Stimulated activated CD4-positive, alpha-beta T cell treated with anti-CD3 and anti-CD28 coated beads, Interleukin-4, amount 100 ng/mL, for 24 hours (primary cell): Measurements from ENCODE around the gene GPLD1.
"Not testable (repeated sequence)": the region's sequence is repeated elsewhere in the genome, so short reads cannot be mapped to it uniquely, and the experiment has no call there.

Experiments used
- DNase-seq: peaks from one replicate; pipeline ENCODE4 v3.0.0-alpha.2; 2020

The GPLD1 gene, protein sequence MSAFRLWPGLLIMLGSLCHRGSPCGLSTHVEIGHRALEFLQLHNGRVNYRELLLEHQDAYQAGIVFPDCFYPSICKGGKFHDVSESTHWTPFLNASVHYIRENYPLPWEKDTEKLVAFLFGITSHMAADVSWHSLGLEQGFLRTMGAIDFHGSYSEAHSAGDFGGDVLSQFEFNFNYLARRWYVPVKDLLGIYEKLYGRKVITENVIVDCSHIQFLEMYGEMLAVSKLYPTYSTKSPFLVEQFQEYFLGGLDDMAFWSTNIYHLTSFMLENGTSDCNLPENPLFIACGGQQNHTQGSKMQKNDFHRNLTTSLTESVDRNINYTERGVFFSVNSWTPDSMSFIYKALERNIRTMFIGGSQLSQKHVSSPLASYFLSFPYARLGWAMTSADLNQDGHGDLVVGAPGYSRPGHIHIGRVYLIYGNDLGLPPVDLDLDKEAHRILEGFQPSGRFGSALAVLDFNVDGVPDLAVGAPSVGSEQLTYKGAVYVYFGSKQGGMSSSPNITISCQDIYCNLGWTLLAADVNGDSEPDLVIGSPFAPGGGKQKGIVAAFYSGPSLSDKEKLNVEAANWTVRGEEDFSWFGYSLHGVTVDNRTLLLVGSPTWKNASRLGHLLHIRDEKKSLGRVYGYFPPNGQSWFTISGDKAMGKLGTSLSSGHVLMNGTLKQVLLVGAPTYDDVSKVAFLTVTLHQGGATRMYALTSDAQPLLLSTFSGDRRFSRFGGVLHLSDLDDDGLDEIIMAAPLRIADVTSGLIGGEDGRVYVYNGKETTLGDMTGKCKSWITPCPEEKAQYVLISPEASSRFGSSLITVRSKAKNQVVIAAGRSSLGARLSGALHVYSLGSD

DNA sequence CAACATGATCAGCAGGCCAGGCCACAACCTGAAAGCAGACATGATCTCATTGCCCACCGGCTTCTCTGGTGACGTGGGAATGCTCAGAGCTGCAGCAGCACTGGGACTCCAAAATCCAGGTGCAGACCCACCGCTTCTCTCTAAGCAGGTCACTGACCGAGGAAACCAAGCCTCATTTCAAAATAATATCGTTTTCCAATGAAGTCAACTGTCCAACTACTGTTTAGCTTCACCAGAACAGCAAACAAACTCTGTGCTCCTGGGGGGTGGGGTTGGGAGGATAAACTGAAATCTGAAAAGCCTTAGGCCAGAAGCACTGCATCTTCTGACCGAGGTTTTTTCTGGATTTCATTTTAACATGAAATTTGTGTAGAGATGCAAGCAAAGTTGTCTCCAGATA is at the start of gene GPLD1:
Gene GPLD1 (minus strand): TSS at position 109 of the 400 bp plus-strand sequence. CDS start 67 bp downstream, at position 42.
- DNase-seq = no peak

DNA sequence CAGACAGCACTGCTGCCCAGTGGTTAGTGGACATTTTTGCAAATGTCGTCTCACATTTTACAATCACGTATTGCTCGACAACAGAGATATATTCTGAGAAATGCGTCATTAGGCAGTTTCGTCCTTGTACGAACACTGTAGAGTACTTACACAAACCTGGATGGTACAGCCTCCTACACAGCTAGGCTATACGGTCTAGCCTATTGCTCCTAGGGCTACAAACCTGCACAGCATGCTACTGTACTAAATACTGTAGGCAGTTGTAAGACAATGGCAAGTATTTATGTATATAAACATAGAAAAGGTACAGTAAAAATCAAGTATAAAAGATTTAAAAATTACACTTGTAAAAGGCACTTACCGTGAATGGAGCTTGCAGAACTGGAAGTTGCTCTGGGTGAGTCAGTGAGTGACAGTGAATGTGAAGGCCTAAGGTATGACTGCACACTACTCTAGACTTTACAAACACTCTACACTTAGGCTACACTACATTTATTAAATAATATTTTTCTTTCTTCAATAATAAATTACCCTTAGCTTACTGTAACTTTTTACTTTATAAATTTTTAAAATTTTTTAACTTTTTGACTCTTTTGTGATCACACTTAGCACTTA is 48.5 kb upstream of the GPLD1 start:
- no peak for DNase-seq

DNA sequence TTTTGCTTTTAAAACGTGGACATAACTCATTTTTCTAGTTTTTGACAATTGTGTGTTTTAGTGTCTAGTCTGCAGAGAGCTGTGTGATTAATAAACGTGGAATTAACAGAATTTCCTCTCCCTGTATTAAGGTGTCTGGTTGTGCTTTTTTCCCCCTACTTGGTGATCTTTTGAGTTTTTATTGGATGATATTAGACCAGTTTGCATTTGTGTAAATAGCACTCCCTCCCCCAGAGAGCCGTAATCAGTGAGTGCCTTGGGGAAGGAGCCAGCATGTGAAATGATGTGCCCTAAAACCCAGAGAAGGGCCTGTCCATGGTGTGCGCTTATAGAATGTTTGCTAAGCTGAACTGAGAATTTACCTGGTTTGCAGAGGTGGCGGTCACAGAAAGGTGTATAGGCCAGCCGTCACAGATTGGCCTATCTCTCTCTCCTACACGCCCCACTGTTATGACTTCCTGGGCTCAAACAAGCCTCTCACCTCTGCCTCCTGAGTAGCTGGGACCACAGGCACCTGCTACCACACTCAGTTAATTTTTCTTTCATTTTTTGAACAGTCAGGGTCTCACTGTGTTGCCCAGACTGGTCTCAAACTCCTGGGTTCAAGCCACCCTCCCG is 47.8 kb upstream of the GPLD1 start:
- DNase-seq = no peak

DNA sequence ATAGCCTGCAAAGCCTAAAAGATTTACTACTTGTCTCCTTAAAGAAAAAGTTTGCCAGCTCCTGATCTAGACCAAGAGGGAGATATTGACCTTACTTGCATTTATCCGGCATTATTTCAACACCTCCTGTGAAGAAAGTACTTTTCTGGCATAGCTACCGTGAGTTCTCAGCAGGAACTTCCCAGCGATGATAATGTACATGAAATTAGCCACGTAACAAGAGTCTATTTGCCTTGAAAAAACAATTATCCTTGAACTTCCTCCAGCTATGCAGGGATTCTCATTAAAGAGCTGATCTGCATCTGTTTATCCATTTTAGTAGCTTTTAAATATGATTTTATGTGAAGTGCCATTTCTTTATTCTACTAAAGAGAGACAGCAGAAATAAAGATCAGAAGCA is 47.1 kb upstream of the GPLD1 start:
- no peak for DNase-seq

DNA sequence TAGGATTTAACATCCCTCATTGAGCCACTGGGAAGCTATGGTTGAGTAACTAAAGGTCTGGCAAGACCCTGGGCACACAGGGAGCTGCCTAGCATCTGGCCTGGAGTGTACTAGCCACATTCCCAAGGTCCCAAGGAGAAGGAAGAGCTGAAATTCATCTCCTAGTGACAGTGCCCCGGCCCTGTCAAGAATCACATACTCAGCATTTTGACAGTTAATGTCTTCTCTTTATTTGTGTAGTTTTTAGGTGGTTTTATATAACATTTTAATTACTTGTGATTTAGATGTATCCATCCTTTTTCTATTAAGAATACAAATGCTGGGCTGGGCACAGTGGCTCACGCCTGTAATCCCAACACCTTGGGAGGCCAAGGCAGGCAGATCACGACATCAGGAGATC is 45.8 kb upstream of the GPLD1 start:
- DNase-seq = no peak

DNA sequence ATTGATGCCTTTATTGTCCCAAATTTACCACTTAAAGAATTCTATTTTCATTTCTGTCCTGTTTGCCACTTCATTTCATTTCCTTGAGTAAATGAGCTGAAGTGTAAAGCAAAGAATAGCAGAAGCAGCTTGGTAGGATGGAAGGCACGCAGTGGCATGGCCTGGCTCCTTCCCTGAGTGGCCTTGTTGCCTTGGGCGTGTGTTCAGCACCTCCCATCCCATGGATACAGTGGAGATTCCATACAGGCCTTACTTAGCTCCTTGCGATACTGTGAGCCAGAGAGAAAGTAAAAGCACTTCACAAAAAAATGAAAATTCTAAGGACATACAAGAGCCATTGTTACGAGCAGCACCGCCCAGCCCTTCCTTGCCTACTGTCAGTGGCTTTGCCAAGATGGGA is 45.0 kb upstream of the GPLD1 start:
- DNase-seq = no peak

DNA sequence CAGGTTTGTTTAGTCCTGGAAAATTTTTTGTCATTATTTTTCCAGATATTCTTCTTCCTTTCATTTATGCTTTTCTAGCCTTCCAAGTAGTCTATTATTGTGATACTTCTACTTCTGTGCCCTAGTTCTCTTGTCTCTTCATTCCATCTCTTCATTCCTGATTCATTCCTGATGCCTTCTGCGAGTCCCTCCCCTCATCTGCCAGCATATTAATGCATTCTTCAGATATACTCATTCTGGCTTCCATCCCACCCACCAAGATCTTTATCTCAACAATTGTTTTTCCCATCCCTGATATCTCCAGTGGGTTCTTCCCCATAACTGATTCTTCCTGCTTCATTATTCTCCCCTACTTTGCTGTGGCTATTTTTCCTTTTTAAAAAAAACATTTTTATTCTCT is 40.6 kb upstream of the GPLD1 start:
- no peak for DNase-seq

DNA sequence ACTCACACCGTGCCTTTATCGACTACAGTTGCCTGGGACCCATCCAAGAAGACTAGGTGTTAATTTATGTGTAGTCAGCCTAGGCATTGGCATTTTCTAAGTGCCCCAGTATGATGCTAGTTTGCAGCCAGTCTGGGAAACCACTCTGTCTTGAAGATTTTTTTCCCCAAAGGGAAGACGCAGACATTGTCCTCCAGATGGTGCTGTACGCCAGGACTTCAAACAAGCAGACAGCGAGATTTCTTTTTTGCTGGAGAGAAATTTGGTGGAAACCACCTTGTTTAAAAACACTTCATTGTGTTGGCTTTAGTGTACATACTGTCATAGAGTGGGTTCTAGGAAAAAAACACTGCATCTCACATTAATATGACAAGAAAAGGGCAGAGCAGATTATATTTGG is 35.4 kb upstream of the GPLD1 start:
- no peak for DNase-seq

DNA sequence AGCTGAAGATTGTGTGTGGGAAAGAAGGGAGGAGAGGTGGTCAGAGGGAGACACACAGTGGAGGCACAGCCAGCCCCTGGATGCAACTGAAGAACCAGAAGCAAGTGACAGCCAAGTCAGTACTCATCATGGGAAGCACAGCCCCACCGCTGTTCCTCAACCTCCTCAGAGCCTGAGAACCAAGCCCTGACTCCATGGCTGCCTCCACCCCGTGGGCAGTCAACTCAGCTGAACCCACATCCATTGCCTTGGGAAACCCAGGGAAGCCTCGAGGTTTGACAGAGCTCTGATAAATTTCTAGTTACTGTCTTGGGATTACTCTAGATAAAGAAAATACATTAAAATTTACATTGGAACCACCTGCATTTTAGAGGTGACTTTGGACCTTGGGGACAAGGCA is 35.0 kb upstream of the GPLD1 start:
- DNase-seq = no peak

DNA sequence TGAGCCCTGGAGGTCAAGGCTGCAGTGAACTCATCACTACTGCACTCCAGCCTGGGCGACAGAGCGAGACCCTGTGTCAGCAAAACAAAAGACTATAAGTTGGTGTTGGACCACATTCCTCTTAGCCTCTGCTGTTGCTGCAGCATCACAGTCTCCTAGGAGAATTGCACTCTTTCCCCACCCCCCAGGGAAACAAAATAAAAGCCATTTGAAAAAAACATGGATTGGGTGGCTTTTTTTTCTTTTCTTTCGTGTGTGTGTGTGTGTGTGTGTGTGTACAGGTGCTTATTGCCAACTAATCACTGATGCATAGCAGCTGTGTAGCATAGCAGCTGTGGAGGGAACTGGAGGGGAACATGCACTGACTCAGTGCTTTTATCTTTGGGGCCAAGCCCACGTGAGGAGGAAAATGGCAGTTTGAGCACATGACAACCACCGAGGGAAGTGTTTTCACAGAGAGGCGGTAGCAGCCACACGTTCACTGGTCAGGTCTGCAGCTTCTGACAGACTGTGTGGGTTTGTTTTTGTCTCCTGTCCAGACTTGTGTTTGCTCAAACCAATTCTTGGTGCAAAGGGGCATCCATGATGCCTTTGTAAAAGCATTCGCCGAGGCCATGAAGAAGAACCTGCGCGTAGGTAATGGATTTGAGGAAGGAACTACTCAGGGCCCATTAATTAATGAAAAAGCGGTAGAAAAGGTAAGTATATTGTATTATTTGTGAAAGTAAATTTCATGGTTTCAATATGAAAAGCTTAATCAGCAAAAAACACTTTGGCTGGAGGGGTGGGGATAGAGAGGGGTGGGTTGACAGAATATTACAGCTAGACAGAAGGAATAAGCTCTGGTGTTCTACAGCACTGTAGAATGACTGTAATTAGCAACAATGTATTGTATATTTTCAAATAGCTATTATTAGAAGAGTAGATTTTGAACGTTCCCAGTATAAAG is 33.1 kb upstream of the GPLD1 start:
- no peak for DNase-seq

DNA sequence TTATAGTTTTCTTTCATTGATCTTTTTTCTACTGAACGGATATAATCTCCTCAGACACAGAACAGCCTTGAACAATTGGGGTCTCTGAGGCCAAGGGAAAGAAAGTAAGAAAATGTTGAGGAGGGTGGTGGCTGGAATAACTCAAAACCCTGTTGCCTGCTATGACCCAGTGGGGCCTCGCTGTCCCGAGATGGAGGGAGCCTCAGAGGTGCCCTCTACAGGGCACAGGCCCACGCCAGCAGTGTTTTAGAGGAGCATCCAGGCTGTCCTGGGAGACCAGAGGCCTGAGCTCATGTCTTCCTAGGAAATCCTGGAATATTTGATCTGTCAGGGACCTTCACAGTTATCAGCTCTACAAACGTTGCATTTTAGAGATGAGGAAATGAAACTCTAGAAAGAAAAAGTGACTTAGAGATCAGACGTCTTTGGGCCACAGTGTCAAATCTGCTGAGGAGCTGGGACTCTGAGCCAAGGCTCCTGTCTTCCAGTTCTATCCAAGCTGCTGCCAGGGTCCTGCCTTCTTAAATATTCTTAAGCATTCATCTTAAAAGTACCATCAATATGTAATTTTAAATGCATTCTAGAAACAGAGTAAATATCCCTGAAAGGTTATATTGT is 31.7 kb upstream of the GPLD1 start:
- DNase-seq = peak; percentile 40

DNA sequence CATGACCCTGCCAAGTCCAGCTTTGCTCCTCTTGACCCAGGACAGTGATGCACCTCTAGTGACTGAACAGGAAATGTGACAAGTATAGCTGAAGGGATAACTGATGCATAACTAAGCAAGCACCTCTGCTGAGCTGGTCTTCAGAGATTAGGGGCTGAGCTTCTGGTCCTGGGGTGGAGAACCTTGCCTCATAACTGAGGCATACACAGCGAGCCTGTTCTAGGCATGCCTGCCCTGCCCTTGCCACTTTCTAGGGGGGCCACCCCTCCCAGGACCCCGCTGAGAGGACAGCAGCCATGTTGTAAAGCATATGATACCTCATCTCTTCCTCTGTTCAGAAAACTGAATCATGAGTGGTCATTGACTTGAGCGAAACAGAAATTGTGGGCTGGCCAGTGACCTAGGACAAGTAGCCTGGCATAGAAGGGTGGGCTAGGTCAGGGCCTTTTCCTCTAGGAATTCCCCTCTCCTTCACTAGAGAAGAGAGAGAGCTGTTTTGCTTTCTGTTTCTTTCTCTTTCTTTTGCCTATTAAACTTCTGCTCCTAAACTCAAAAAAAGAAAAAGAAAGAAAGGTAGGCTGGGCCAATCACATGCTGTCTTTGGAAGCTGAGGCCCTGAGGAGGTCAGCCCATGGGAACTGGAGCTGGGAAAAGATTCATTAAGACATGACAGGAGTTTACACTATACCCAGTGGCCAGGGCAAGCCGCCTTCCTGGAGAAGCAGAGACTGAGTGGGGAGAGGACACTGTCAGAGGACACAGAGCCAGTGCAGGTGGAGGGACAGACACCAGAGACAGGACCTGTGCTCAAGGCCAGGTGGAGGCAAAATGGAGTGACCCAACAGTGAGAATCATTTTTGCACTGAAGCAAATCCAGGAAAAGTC is 28.5 kb upstream of the GPLD1 start:
- DNase-seq = no peak

DNA sequence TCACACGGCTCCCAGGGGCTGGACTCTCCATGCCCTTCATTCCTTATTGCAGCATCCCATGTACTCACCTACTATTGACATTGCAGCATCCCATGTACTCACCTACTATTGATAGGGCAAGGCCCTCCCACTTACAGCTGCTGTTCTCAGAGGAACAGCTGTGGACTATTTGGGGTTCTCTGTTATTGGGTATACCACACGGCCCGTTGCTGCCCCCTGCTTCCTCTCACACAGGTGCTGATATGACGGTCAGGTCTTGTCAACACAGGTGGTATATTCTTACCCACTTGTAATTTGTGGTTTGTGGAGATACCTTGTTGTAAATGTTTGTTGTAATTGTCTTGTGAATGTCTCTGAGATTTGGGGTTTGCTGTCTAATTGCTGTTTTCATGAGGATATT is 24.2 kb upstream of the GPLD1 start:
- no peak for DNase-seq

DNA sequence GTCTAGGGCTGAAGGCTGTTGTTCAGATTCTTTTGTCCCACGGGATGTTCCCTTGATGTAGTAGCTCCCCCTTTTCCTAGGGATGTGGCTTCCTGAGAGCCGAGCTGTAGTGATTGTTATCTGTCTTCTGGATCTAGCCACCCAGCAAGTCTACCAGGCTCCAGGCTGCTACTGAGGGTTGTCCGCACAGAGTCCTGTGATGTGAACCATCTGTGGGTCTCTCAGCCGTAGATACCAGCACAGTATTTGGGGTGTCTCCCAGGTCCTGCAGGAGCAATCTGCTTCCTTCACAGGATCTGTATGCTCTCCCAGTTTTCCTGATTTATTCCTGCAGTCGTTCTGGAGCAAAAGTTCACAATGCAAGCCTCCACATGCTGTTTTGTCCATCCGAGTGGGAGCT is 22.6 kb upstream of the GPLD1 start:
- not testable (repeated sequence) for DNase-seq

DNA sequence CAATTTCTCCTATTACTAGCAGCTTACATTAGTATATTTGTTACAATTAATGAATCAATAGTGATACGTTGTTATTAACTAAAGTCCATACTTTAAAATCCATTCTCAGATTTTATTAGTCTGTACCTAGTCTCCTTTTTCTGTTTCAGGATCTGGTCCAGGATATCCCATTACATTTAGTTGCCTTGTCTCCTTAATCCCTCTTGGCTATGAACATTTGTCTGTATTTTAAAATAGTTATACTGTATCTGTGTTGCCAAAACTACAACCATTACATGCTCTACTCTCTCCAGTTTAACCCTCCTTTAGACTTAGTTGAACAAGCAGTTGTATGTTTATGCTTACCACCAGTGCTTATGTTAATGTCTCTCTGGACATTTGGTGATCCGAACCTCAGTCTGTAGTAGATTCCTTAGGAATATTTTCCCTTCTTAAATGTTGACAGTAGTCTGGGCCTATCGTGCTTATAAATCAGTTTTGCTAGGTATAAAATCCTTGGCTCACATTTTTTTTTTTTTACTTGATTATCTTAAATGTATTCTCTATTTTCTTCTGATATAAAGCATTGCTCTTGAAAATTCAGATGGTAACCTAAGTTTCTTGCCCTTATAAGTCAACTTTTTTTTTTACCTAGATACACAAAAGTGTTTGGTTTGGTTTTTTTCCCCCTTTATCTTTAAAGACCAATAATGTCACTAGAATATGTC is 17.6 kb upstream of the GPLD1 start:
- no peak for DNase-seq

DNA sequence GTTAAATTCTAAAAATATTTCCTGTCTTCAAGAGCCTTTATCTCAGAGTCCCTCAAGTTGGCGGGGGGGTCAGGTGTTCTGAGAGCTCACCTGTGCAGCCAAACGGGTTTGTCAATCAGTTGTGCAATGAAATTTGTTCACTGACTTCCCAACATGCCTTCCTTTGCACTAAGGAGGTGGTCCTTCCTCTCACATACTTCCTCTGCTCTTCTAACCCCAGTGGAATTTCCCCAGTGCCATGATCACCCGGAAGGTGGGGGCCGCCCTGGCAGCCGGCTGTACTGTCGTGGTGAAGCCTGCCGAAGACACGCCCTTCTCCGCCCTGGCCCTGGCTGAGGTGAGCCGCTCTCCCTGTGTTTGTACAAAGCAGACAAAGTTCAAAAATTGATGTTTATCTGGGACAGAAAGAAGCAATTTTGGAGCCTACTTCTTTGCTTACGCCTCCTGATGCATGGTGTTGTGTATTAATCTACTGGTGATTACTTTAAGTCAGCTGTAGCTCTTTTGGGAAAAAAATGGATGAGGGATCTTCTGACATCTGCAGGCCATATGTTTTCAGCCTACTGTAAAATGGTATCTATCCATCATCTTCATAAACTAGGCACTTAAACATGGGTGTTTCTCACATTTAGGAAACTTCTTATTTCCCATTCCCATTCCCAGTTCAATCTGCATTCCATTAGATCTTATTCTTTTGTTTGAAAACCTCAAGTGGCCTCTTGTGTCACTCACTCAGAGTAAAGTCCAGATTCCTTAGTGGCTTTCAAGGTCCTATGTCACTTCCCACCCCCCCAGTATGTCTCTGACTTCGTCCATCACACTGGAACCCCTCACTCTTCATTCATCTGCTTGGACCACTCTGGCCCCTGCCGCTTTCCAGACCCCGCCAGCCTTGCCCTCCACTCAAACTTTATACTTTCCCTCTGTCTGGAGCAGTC is 15.5 kb upstream of the GPLD1 start:
- no peak for DNase-seq

DNA sequence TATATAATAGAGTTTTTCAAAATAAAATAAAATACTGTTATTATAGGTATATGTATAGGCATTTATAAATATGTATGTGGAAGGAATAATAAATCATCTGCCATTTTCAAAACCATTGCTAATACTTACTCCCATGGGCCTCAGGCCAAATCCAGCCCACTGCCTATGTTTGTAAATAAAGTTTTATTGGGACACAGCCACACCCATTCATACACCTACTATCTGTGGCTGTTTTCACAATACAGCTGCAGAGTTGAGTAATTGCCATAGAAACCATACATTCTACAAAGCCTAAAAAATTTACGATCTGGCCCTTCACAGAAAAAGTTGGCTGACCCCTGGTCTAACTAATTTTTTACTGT is 14.9 kb upstream of the GPLD1 start:
- no peak for DNase-seq

DNA sequence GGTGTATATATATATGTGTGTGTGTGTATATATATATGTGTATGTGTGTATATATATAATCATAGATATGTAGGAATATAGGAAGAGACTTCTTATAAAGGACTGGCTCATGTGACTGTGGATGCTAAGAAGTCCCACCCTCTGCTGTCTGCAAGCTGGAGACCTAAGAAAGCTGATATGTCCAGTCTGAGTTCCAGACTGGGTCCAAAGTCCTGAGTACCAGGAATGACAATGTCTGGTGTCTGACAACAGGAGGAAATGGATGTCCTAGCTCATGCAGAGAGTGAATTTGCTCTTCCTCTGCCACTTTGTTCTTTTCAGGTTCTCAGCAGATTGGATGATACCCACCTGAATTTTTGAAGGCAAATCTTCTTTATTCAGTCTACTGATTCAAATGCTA is 12.5 kb upstream of the GPLD1 start:
- no peak for DNase-seq

DNA sequence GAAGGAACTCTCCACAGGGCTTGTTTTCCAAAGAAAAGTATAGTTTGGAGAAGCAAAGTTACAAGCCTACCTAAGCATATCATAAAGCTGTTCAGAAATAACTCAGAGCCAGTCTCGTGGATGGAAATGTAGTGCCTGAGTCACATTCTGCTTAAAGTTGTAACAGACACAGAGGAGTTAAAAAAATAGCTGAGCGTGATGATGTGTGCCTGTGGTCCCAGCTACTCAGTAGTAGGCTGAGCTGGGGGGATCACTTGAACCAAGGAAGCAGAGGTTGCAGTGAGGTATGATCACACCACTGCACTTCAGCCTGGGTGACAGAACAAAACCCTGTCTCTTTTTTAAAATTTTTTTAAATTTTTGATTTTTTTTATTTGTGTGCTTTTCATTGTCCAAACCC is 12.0 kb upstream of the GPLD1 start:
- no peak for DNase-seq
